ENCODE data around the gene PSD. TPM values are rescaled to one million over a fixed set of nuclear protein-coding genes. Genes with fewer than 3 reads are reported as not detected.
A peak's percentile ranks its signal among the peaks of the same experiment; 100 is the strongest.

PSD gene
- total RNA-seq, 1 experiment from 2014 or later: 1.6 TPM

DNA sequence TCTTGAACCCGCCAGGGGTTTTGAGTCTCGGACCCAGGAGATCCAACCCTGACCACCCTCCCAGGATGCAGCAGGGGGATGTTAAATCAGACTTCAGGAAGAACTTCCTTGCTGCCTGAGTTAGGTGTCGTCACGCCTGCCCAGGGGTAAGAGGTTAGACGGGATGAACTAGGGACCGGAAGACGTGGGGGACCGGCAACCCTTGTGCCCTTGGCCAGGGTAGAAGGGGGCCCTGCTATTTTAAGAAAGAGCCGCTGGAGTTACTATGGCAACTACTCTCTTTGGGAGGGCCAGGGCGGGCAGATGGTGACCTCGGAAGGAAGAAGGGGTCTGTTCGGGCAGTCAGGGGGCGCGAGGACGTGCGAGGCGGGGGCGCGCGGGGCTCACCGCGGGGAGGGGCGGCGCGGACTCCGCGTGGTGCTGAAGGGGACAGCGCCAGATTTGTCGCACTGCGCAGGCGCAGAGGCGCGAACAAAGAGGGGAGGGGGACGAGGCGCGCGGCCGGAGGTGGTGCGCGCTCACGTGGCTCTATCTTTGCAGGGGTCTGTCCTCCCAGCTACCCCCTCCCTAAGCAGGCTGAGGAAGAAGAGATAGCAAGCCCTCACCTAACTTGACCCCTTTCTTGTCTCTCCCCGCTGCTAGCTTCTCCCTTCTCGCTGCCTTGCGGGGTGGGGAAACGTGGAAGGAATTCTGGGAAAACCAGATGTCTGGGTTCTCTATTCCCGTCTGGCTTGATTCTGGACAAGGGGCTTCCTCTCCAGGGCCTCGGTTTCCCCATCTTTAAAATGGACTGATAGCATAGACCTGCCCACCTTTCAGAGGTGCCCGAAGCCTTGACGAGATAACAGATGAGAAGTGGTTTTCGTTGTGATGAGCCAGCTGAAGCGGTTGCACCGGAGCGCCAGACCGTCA lies 940 bp upstream of the PSD start:
- 0 out of 2 replicates have a peak, but pooled peaks cover 17% of the 10 kb centered on the region for H3K27me3 ChIP-seq (ENCODE audit: insufficient read depth, low read depth)
- H3K4me3 ChIP-seq: peak overlapping the region; percentile 94
- intact Hi-C loops (cut with micrococcal nuclease; ENCODE audit: unreplicated experiment): loop anchor here (2.0 to 5.0 kb wide), 3 partner anchors 17 to 163 kb away; no protein-coding TSS in a partner anchor
- no peaks in the 10 kb centered on the region for H3K9me2 ChIP-seq (ENCODE audit: insufficient read depth)
- no peaks in the 10 kb centered on the region for H4K20me1 ChIP-seq (ENCODE audit: insufficient read depth)
- ChIA-PET POLR2A (ENCODE audit: unreplicated experiment) (no interaction called here), CTCF (no interaction called here)
- no peaks in the 10 kb centered on the region for H3K36me3 ChIP-seq (ENCODE audit: low read depth)
- H3F3A ChIP-seq (ENCODE audit: insufficient read depth, low read depth): no peaks in the 10 kb centered on the region; the same call in 1 of the 2 replicates
- no peak overlapping the region for H3K27ac ChIP-seq
- no TSS peak for BruUV-seq (replicated peaks)
- no peak for TF ChIP-seq EZH2 (IDR thresholded peaks at IDR 0.05; ENCODE audit: low read depth)
- TF ChIP-seq, protein P1, sequence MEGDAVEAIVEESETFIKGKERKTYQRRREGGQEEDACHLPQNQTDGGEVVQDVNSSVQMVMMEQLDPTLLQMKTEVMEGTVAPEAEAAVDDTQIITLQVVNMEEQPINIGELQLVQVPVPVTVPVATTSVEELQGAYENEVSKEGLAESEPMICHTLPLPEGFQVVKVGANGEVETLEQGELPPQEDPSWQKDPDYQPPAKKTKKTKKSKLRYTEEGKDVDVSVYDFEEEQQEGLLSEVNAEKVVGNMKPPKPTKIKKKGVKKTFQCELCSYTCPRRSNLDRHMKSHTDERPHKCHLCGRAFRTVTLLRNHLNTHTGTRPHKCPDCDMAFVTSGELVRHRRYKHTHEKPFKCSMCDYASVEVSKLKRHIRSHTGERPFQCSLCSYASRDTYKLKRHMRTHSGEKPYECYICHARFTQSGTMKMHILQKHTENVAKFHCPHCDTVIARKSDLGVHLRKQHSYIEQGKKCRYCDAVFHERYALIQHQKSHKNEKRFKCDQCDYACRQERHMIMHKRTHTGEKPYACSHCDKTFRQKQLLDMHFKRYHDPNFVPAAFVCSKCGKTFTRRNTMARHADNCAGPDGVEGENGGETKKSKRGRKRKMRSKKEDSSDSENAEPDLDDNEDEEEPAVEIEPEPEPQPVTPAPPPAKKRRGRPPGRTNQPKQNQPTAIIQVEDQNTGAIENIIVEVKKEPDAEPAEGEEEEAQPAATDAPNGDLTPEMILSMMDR (conservative IDR thresholded peaks at IDR 0.05): no peak
- H3K9me3 ChIP-seq (ENCODE audit: insufficient read depth, low read depth): no peaks in the 10 kb centered on the region
- H3K4me2 ChIP-seq: peak overlapping the region; percentile 97
- H3K79me2 ChIP-seq (ENCODE audit: low read depth): no peaks in the 10 kb centered on the region
- H2AFZ ChIP-seq: peak overlapping the region; percentile 94; the same call in 1 of the 2 replicates
- peak in 1 of 2 experiments; percentile 40 for DNase-seq
- peaks cover 5% of the 10 kb centered on the region; the same call in 1 of the 2 replicates for H3K4me1 ChIP-seq (replicated peaks; ENCODE audit: insufficient read depth)

DNA sequence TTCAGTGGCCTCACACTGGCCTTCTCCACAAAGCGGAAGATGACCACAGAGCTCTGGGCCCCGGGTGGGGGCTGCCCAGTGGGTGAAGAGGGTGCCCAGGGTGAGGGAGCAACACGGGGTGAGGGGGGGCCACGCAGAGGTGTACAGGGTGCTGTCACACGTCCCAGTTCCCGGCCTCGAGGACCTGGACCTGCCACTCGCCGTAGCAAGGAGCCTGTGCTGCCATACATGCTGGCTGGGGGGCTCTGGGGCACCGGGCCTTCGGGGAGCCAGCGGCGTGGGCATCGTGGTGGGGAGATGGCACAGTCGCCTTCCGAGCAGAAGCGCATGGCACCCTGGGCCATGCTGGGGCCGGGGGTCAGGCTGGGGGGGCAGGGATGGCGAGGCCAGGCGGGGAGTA lies 1.9 kb downstream of the PSD start:
- Histone ChIP-seq H3K4me2 (no peak overlapping the region), H3K4me1 (replicated peaks; ENCODE audit: insufficient read depth) (no peaks in the 10 kb centered on the region), H3K4me3 (no peak overlapping the region), H3K36me3 (ENCODE audit: low read depth) (no peaks in the 10 kb centered on the region), H3K27me3 (ENCODE audit: insufficient read depth, low read depth) (peaks cover 37% of the 10 kb centered on the region), H3K9me2 (ENCODE audit: insufficient read depth) (no peaks in the 10 kb centered on the region), H3K9me3 (ENCODE audit: insufficient read depth, low read depth) (no peaks in the 10 kb centered on the region), H3K27ac (no peak overlapping the region), H2AFZ (no peak overlapping the region), H3F3A (ENCODE audit: insufficient read depth, low read depth) (no peaks in the 10 kb centered on the region; the same call in 1 of the 2 replicates), H3K79me2 (ENCODE audit: low read depth) (no peaks in the 10 kb centered on the region), H4K20me1 (ENCODE audit: insufficient read depth) (no peaks in the 10 kb centered on the region)
- intact Hi-C loops (cut with micrococcal nuclease; ENCODE audit: unreplicated experiment): no loop called here
- DNase-seq: no peak
- CTCF ChIA-PET: no interaction called here
- POLR2A ChIA-PET (ENCODE audit: unreplicated experiment): no interaction called here
- no peak for TF ChIP-seq EZH2 (IDR thresholded peaks at IDR 0.05; ENCODE audit: low read depth)
- TF ChIP-seq, protein P1 (conservative IDR thresholded peaks at IDR 0.05): no peak
- BruUV-seq (replicated peaks): no TSS peak

DNA sequence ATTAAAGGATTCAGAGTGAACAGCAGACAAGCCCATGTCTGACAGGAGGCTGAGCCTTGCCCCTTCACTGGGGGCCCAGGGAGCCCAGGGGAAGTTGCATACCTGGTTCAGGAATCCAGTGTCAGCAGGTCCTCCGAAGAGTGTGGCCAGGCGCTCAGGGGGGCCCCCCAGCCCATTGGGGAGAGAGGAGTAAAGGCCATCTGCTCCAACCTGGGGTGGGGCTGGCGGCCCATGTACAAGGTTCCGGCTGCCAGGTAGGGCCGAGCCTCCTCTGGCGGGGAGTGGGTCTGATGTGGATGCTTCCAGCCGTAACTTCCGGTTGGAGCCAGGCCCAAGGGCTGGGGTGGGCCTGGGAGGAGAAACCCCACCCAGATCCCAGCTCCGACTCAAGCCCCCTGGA lies 2.3 kb downstream of the PSD start:
- H3K79me2 ChIP-seq (ENCODE audit: low read depth): no peaks in the 10 kb centered on the region
- H2AFZ ChIP-seq: no peak overlapping the region
- no peaks in the 10 kb centered on the region for H3K9me2 ChIP-seq (ENCODE audit: insufficient read depth)
- H3K4me1 ChIP-seq (replicated peaks; ENCODE audit: insufficient read depth): no peaks in the 10 kb centered on the region
- no peaks in the 10 kb centered on the region for H3K9me3 ChIP-seq (ENCODE audit: insufficient read depth, low read depth)
- CTCF ChIA-PET: no interaction called here
- peaks cover 40% of the 10 kb centered on the region for H3K27me3 ChIP-seq (ENCODE audit: insufficient read depth, low read depth)
- no peak overlapping the region for H3K4me3 ChIP-seq
- intact Hi-C loops (cut with micrococcal nuclease; ENCODE audit: unreplicated experiment): no loop called here
- no peaks in the 10 kb centered on the region for H4K20me1 ChIP-seq (ENCODE audit: insufficient read depth)
- BruUV-seq (replicated peaks): no TSS peak
- no peak for TF ChIP-seq EZH2 (IDR thresholded peaks at IDR 0.05; ENCODE audit: low read depth)
- TF ChIP-seq, protein P1 (conservative IDR thresholded peaks at IDR 0.05): no peak
- H3K4me2 ChIP-seq: no peak overlapping the region
- H3K36me3 ChIP-seq (ENCODE audit: low read depth): no peaks in the 10 kb centered on the region
- DNase-seq: no peak
- no peak overlapping the region for H3K27ac ChIP-seq
- POLR2A ChIA-PET (ENCODE audit: unreplicated experiment): no interaction called here
- H3F3A ChIP-seq (ENCODE audit: insufficient read depth, low read depth): no peaks in the 10 kb centered on the region; the same call in 1 of the 2 replicates

All from PC-9 (cell line).